ENCODE measurements around the gene SH3BGR.

The SH3BGR gene

GRCh38 chr21:39461419-39461818 is 9.6 kb downstream of the SH3BGR start:
- DNase-seq (ENCODE audit: low read depth): no peak
- TF ChIP-seq CTCF (conservative IDR thresholded peaks at IDR 0.05; ENCODE audit: low read length): no peak
- H3K4me3 ChIP-seq (ENCODE audit: low read length): no peak overlapping the region

- DNase-seq (ENCODE audit: low read depth): no peak
- no peak for TF ChIP-seq CTCF (conservative IDR thresholded peaks at IDR 0.05; ENCODE audit: low read length)
- H3K4me3 ChIP-seq (ENCODE audit: low read length): no peak overlapping the region
These were observed 11.5 kb downstream of the SH3BGR start for GRCh38 chr21:39463308-39463707.

GRCh38 chr21:39466584-39466983 is 14.8 kb downstream of the SH3BGR start:
- DNase-seq (ENCODE audit: low read depth): no peak
- TF ChIP-seq CTCF (conservative IDR thresholded peaks at IDR 0.05; ENCODE audit: low read length): no peak
- H3K4me3 ChIP-seq (ENCODE audit: low read length): no peak overlapping the region

- no peak overlapping the region for H3K4me3 ChIP-seq (ENCODE audit: low read length)
- no peak for DNase-seq (ENCODE audit: low read depth)
- no peak for TF ChIP-seq CTCF (conservative IDR thresholded peaks at IDR 0.05; ENCODE audit: low read length)
These were observed 16.0 kb downstream of the SH3BGR start for GRCh38 chr21:39467746-39468145.

- no peak overlapping the region for H3K4me3 ChIP-seq (ENCODE audit: low read length)
- DNase-seq (ENCODE audit: low read depth): no peak
- no peak for TF ChIP-seq CTCF (conservative IDR thresholded peaks at IDR 0.05; ENCODE audit: low read length)
These were observed 16.8 kb downstream of the SH3BGR start for GRCh38 chr21:39468559-39468958.

- no peak overlapping the region for H3K4me3 ChIP-seq (ENCODE audit: low read length)
- TF ChIP-seq CTCF (conservative IDR thresholded peaks at IDR 0.05; ENCODE audit: low read length): no peak
- no peak for DNase-seq (ENCODE audit: low read depth)
These were observed 19.8 kb downstream of the SH3BGR start for GRCh38 chr21:39471598-39471997.

GRCh38 chr21:39472786-39473185 is 21.0 kb downstream of the SH3BGR start:
- DNase-seq (ENCODE audit: low read depth): no peak

More at GRCh38 chr21:39472786-39473185, 21.0 kb downstream of the SH3BGR start:
- no peak overlapping the region for H3K4me3 ChIP-seq (ENCODE audit: low read length)
- TF ChIP-seq CTCF (conservative IDR thresholded peaks at IDR 0.05; ENCODE audit: low read length): no peak

All from AG10803 (cell line).